Type B pancreatic cell (in vitro differentiated cells): ENCODE data around the gene ELK3. TPM values are rescaled to one million over a fixed set of nuclear protein-coding genes. Genes with fewer than 3 reads are reported as not detected.

Source experiments
- DNase-seq: peaks from one replicate; pipeline ENCODE4 v3.0.0; 2021; ENCODE audit warnings: mixed read lengths; ENCODE audit not compliant: unreplicated experiment; ENCODE audit errors: extremely low spot score
- H3K27ac Mint-ChIP-seq: 2 replicates; pipeline ENCODE4 v1.8.0; 2021; ENCODE audit warnings: mild to moderate bottlenecking, mixed read lengths
- H3K27me3 Mint-ChIP-seq: 2 replicates; pipeline ENCODE4 v1.8.0; 2021; ENCODE audit warnings: mixed read lengths
- H3K36me3 Mint-ChIP-seq: 2 replicates; pipeline ENCODE4 v1.8.0; 2021; ENCODE audit warnings: mixed read lengths
- H3K4me1 Mint-ChIP-seq: one replicate; pipeline ENCODE4 v1.8.0; 2021; ENCODE audit warnings: mixed read lengths; ENCODE audit not compliant: unreplicated experiment
- H3K4me3 Mint-ChIP-seq: 2 replicates; pipeline ENCODE4 v1.8.0; 2021; ENCODE audit warnings: mild to moderate bottlenecking, mixed read lengths
- H3K9me3 Mint-ChIP-seq: 2 replicates; pipeline ENCODE4 v1.8.0; 2021; ENCODE audit warnings: mixed read lengths
- CTCF ChIP-seq: fragments of 200-600 bp; sonication (generic); conservative IDR thresholded peaks from 2 replicates; pipeline ENCODE4 v1.5.0; 2021; ENCODE audit warnings: antibody characterized with exemption, mild to moderate bottlenecking
- total RNA-seq: library from RNA; stranded (reverse); gene quantifications from 2 replicates; pipeline ENCODE4 v1.2.1, GENCODE V29; 2021; ENCODE audit warnings: low replicate concordance

The ELK3 gene
- total RNA-seq, 1 donor from 2014 or later = 17.6 TPM

DNA sequence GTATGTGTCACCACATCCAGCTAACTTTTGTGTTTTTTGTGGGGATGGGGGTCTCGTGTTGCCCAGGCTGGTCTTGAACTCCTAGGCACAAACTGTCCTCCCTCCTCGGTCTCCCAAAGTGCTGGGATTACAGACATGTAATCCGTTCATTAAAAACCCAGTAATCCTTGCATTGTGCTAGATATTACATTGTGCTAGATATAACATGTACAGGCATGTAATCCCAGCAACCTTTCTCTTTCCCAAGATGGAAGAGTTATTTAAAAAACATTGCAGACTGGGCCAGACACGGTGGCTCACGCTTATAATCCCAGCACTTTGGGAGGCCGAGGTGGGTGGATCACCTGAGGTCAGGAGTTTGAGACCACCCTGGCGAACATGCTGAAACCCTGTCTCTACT is 19.7 kb downstream of the ELK3 start:
- Mint-ChIP-seq H3K27me3 (no peaks in the 10 kb centered on the region), H3K27ac (no peak overlapping the region), H3K4me3 (no peak overlapping the region), H3K4me1 (peaks cover 34% of the 10 kb centered on the region), H3K9me3 (peaks cover 5% of the 10 kb centered on the region), H3K36me3 (peaks cover 4% of the 10 kb centered on the region)
- DNase-seq = no peak
- no peak for TF ChIP-seq CTCF

DNA sequence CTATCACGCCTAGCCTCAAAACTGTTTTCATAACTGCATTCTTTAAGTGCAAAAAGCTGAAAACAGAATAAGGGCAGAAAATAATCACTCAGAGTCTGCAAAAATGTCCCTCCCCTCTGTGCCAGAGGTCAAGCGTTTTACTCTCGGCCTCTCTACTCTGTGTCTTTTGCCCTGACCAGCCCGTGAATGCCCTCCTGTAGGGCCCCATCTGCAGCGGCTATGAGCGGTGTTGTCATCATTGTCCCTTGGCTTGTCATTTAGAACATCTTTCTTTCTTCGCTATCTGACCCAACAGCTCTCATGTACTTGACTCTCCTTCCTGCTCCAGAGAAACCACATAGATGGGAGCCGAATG is 21.7 kb downstream of the ELK3 start:
- no peak for DNase-seq
- peaks cover 4% of the 10 kb centered on the region for H3K36me3 Mint-ChIP-seq
- H3K4me3 Mint-ChIP-seq = no peak overlapping the region
- H3K9me3 Mint-ChIP-seq = peaks cover 5% of the 10 kb centered on the region
- H3K27me3 Mint-ChIP-seq = no peaks in the 10 kb centered on the region
- TF ChIP-seq CTCF = no peak
- no peak overlapping the region for H3K27ac Mint-ChIP-seq
- peaks cover 46% of the 10 kb centered on the region for H3K4me1 Mint-ChIP-seq

GRCh38 chr12:96218989-96219678 is 25.0 kb downstream of the ELK3 start:
- Mint-ChIP-seq H3K9me3 (peaks cover 9% of the 10 kb centered on the region), H3K4me1 (peaks cover 45% of the 10 kb centered on the region), H3K4me3 (peak overlapping the region; percentile 61), H3K36me3 (peaks cover 3% of the 10 kb centered on the region), H3K27me3 (no peaks in the 10 kb centered on the region), H3K27ac (peak overlapping the region; percentile 94)
- DNase-seq = no peak
- no peak for TF ChIP-seq CTCF

GRCh38 chr12:96219700-96220206 is 25.6 kb downstream of the ELK3 start:
- H3K36me3 Mint-ChIP-seq = peaks cover 3% of the 10 kb centered on the region
- H3K4me3 Mint-ChIP-seq = peak overlapping the region; percentile 61
- peaks cover 9% of the 10 kb centered on the region for H3K9me3 Mint-ChIP-seq
- H3K27ac Mint-ChIP-seq = peak overlapping the region; percentile 94
- H3K27me3 Mint-ChIP-seq = no peaks in the 10 kb centered on the region
- H3K4me1 Mint-ChIP-seq = peaks cover 47% of the 10 kb centered on the region
- DNase-seq = no peak
- no peak for TF ChIP-seq CTCF

DNA sequence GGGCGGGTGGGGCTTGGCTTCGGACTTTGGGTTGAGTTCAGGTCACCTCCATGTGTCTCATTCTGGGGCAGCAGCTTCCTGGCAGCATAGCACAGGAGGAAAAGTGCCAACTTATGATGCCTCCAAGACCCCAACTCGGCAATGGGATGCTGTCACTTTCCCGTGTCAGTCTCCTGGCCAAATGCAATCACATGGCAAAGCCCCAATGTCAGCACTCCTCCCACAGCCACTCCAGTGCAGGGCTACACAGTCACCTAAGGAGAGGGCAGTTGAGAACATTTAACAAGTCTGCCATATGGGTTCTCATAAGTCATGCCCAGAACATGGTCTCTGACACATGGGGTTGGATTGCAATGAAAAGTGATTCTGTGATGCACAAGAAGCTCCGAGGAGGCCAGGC is 26.7 kb downstream of the ELK3 start:
- TF ChIP-seq CTCF = no peak
- Mint-ChIP-seq H3K9me3 (peaks cover 9% of the 10 kb centered on the region), H3K4me3 (no peak overlapping the region), H3K27ac (no peak overlapping the region), H3K36me3 (peaks cover 3% of the 10 kb centered on the region), H3K27me3 (no peaks in the 10 kb centered on the region), H3K4me1 (peaks cover 43% of the 10 kb centered on the region)
- DNase-seq = no peak
